ENCODE measurements around the gene DNM3.

The DNM3 gene

GRCh38 chr1:171814692-171815091, 26.6 kb upstream of the DNM3 start:
- no peak overlapping the region for H3K27ac ChIP-seq (ENCODE audit: low read depth, low read length)
- no peaks in the 10 kb centered on the region for H3K27me3 ChIP-seq (ENCODE audit: control insufficient read depth in 5 of 5, insufficient read depth in 4 of 5, low read length in 5 of 5)
- no peak overlapping the region for H3K4me3 ChIP-seq (ENCODE audit: low read depth in 1 of 5, low read length in 5 of 5)
- peaks cover 0 to 4% (median 0%) of the 10 kb centered on the region in 5 donors for H3K4me1 ChIP-seq (ENCODE audit: control insufficient read depth in 5 of 5, insufficient read depth in 5 of 5, low read length in 5 of 5)
- no peaks in the 10 kb centered on the region for H3K9me3 ChIP-seq (ENCODE audit: control insufficient read depth in 5 of 5, low read length in 5 of 5)
- no peaks in the 10 kb centered on the region for H3K36me3 ChIP-seq (ENCODE audit: control insufficient read depth in 5 of 5, insufficient read depth in 5 of 5, low read length in 5 of 5)
- H3K9ac ChIP-seq (ENCODE audit: low read length in 5 of 5) = no peak overlapping the region

- Histone ChIP-seq H3K9ac (ENCODE audit: low read length in 5 of 5) (no peak overlapping the region), H3K4me1 (ENCODE audit: control insufficient read depth in 5 of 5, insufficient read depth in 5 of 5, low read length in 5 of 5) (peaks cover 0 to 4% (median 0%) of the 10 kb centered on the region in 5 donors), H3K4me3 (ENCODE audit: low read depth in 1 of 5, low read length in 5 of 5) (no peak overlapping the region), H3K36me3 (ENCODE audit: control insufficient read depth in 5 of 5, insufficient read depth in 5 of 5, low read length in 5 of 5) (no peaks in the 10 kb centered on the region), H3K27me3 (ENCODE audit: control insufficient read depth in 5 of 5, insufficient read depth in 4 of 5, low read length in 5 of 5) (no peaks in the 10 kb centered on the region), H3K9me3 (ENCODE audit: control insufficient read depth in 5 of 5, low read length in 5 of 5) (no peaks in the 10 kb centered on the region), H3K27ac (ENCODE audit: low read depth, low read length) (no peak overlapping the region)
These were observed 24.9 kb upstream of the DNM3 start for GRCh38 chr1:171816300-171816901.

- no peak overlapping the region for H3K27ac ChIP-seq (ENCODE audit: low read depth, low read length)
- H3K9ac ChIP-seq (ENCODE audit: low read length in 5 of 5) = no peak overlapping the region
- no peaks in the 10 kb centered on the region for H3K27me3 ChIP-seq (ENCODE audit: control insufficient read depth in 5 of 5, insufficient read depth in 4 of 5, low read length in 5 of 5)
- peaks cover 0 to 4% (median 0%) of the 10 kb centered on the region in 5 donors for H3K4me1 ChIP-seq (ENCODE audit: control insufficient read depth in 5 of 5, insufficient read depth in 5 of 5, low read length in 5 of 5)
- no peak overlapping the region for H3K4me3 ChIP-seq (ENCODE audit: low read depth in 1 of 5, low read length in 5 of 5)
- no peaks in the 10 kb centered on the region for H3K36me3 ChIP-seq (ENCODE audit: control insufficient read depth in 5 of 5, insufficient read depth in 5 of 5, low read length in 5 of 5)
- no peaks in the 10 kb centered on the region for H3K9me3 ChIP-seq (ENCODE audit: control insufficient read depth in 5 of 5, low read length in 5 of 5)
These were observed 23.6 kb upstream of the DNM3 start for GRCh38 chr1:171817511-171818265.

- Histone ChIP-seq H3K9me3 (ENCODE audit: control insufficient read depth in 5 of 5, low read length in 5 of 5) (no peaks in the 10 kb centered on the region), H3K4me3 (ENCODE audit: low read depth in 1 of 5, low read length in 5 of 5) (no peak overlapping the region), H3K27me3 (ENCODE audit: control insufficient read depth in 5 of 5, insufficient read depth in 4 of 5, low read length in 5 of 5) (no peaks in the 10 kb centered on the region), H3K27ac (ENCODE audit: low read depth, low read length) (no peak overlapping the region), H3K4me1 (ENCODE audit: control insufficient read depth in 5 of 5, insufficient read depth in 5 of 5, low read length in 5 of 5) (peaks cover 0 to 4% (median 0%) of the 10 kb centered on the region in 5 donors), H3K36me3 (ENCODE audit: control insufficient read depth in 5 of 5, insufficient read depth in 5 of 5, low read length in 5 of 5) (no peaks in the 10 kb centered on the region), H3K9ac (ENCODE audit: low read length in 5 of 5) (no peak overlapping the region)
These were observed 21.4 kb upstream of the DNM3 start for GRCh38 chr1:171819946-171820345.

- H3K27me3 ChIP-seq (ENCODE audit: control insufficient read depth in 5 of 5, insufficient read depth in 4 of 5, low read length in 5 of 5) = no peaks in the 10 kb centered on the region
- no peaks in the 10 kb centered on the region for H3K4me1 ChIP-seq (ENCODE audit: control insufficient read depth in 5 of 5, insufficient read depth in 5 of 5, low read length in 5 of 5)
- no peak overlapping the region for H3K27ac ChIP-seq (ENCODE audit: low read depth, low read length)
- H3K4me3 ChIP-seq (ENCODE audit: low read depth in 1 of 5, low read length in 5 of 5) = peak overlapping the region in 2 of 5 donors; percentile 1 to 2
- H3K9ac ChIP-seq (ENCODE audit: low read length in 5 of 5) = no peak overlapping the region
- peaks cover 0 to 10% (median 6%) of the 10 kb centered on the region in 5 donors for H3K9me3 ChIP-seq (ENCODE audit: control insufficient read depth in 5 of 5, low read length in 5 of 5)
- no peaks in the 10 kb centered on the region for H3K36me3 ChIP-seq (ENCODE audit: control insufficient read depth in 5 of 5, insufficient read depth in 5 of 5, low read length in 5 of 5)
These were observed 14.3 kb upstream of the DNM3 start for GRCh38 chr1:171826973-171827372.

- no peaks in the 10 kb centered on the region for H3K27me3 ChIP-seq (ENCODE audit: control insufficient read depth in 5 of 5, insufficient read depth in 4 of 5, low read length in 5 of 5)
- no peak overlapping the region for H3K9ac ChIP-seq (ENCODE audit: low read length in 5 of 5)
- no peak overlapping the region for H3K27ac ChIP-seq (ENCODE audit: low read depth, low read length)
- H3K4me1 ChIP-seq (ENCODE audit: control insufficient read depth in 5 of 5, insufficient read depth in 5 of 5, low read length in 5 of 5) = no peaks in the 10 kb centered on the region
- H3K4me3 ChIP-seq (ENCODE audit: low read depth in 1 of 5, low read length in 5 of 5) = no peak overlapping the region
- no peaks in the 10 kb centered on the region for H3K36me3 ChIP-seq (ENCODE audit: control insufficient read depth in 5 of 5, insufficient read depth in 5 of 5, low read length in 5 of 5)
- peaks cover 0 to 10% (median 6%) of the 10 kb centered on the region in 5 donors for H3K9me3 ChIP-seq (ENCODE audit: control insufficient read depth in 5 of 5, low read length in 5 of 5)
These were observed 12.5 kb upstream of the DNM3 start for GRCh38 chr1:171828794-171829193.

- H3K9me3 ChIP-seq (ENCODE audit: control insufficient read depth in 5 of 5, low read length in 5 of 5) = no peaks in the 10 kb centered on the region
- H3K36me3 ChIP-seq (ENCODE audit: control insufficient read depth in 5 of 5, insufficient read depth in 5 of 5, low read length in 5 of 5) = peaks cover 0 to 2% (median 0%) of the 10 kb centered on the region in 5 donors
- H3K4me1 ChIP-seq (ENCODE audit: control insufficient read depth in 5 of 5, insufficient read depth in 5 of 5, low read length in 5 of 5) = no peaks in the 10 kb centered on the region
- H3K4me3 ChIP-seq (ENCODE audit: low read depth in 1 of 5, low read length in 5 of 5) = no peak overlapping the region
- H3K27ac ChIP-seq (ENCODE audit: low read depth, low read length) = no peak overlapping the region
- H3K27me3 ChIP-seq (ENCODE audit: control insufficient read depth in 5 of 5, insufficient read depth in 4 of 5, low read length in 5 of 5) = no peaks in the 10 kb centered on the region
- H3K9ac ChIP-seq (ENCODE audit: low read length in 5 of 5) = no peak overlapping the region
These were observed 8.0 kb upstream of the DNM3 start for GRCh38 chr1:171833091-171833825.

- peaks cover 0 to 2% (median 0%) of the 10 kb centered on the region in 5 donors for H3K36me3 ChIP-seq (ENCODE audit: control insufficient read depth in 5 of 5, insufficient read depth in 5 of 5, low read length in 5 of 5)
- no peak overlapping the region for H3K4me3 ChIP-seq (ENCODE audit: low read depth in 1 of 5, low read length in 5 of 5)
- H3K9me3 ChIP-seq (ENCODE audit: control insufficient read depth in 5 of 5, low read length in 5 of 5) = peaks cover 0 to 9% (median 0%) of the 10 kb centered on the region in 5 donors
- H3K27me3 ChIP-seq (ENCODE audit: control insufficient read depth in 5 of 5, insufficient read depth in 4 of 5, low read length in 5 of 5) = no peaks in the 10 kb centered on the region
- no peaks in the 10 kb centered on the region for H3K4me1 ChIP-seq (ENCODE audit: control insufficient read depth in 5 of 5, insufficient read depth in 5 of 5, low read length in 5 of 5)
- no peak overlapping the region for H3K9ac ChIP-seq (ENCODE audit: low read length in 5 of 5)
- H3K27ac ChIP-seq (ENCODE audit: low read depth, low read length) = no peak overlapping the region
These were observed 6.5 kb upstream of the DNM3 start for GRCh38 chr1:171834821-171835220.

- no peak overlapping the region for H3K9ac ChIP-seq (ENCODE audit: low read length in 5 of 5)
- H3K27me3 ChIP-seq (ENCODE audit: control insufficient read depth in 5 of 5, insufficient read depth in 4 of 5, low read length in 5 of 5) = no peaks in the 10 kb centered on the region
- H3K27ac ChIP-seq (ENCODE audit: low read depth, low read length) = no peak overlapping the region
- H3K9me3 ChIP-seq (ENCODE audit: control insufficient read depth in 5 of 5, low read length in 5 of 5) = peaks cover 0 to 18% (median 6%) of the 10 kb centered on the region in 5 donors
- H3K36me3 ChIP-seq (ENCODE audit: control insufficient read depth in 5 of 5, insufficient read depth in 5 of 5, low read length in 5 of 5) = peaks cover 0 to 2% (median 0%) of the 10 kb centered on the region in 5 donors
- peaks cover 0 to 4% (median 3%) of the 10 kb centered on the region in 5 donors for H3K4me1 ChIP-seq (ENCODE audit: control insufficient read depth in 5 of 5, insufficient read depth in 5 of 5, low read length in 5 of 5)
- no peak overlapping the region for H3K4me3 ChIP-seq (ENCODE audit: low read depth in 1 of 5, low read length in 5 of 5)
These were observed 5.4 kb upstream of the DNM3 start for GRCh38 chr1:171835891-171836290.
